Adrenal gland (tissue), 12 donors: Measurements from ENCODE around the gene ASS1. TPM values are rescaled to one million over a fixed set of nuclear protein-coding genes. Genes with fewer than 3 reads are reported as not detected.

Source experiments
- DNase-seq, 7 donors: peaks; one replicate each; pipeline ENCODE4 v3.0.0-alpha.2; 2019 to 2020
- H3K27ac ChIP-seq, 5 donors: fragments of 200-600 bp; sonication (generic) in 4 of 5; 1 replicate in 3 of 5; 2 replicates in 2 of 5; pipeline versions ENCODE4 v1.5.1 to v1.8.0; 2016 to 2020; ENCODE audit warnings: mild to moderate bottlenecking in 1 of 5
- H3K27me3 ChIP-seq: fragments of 200-600 bp; 2 replicates; pipeline ENCODE4 v1.8.0; 2021
- H3K36me3 ChIP-seq, 2 donors: fragments of 200-600 bp; replicated peaks in 1 of 2; 1 replicate in 1 of 2; 2 replicates in 1 of 2; pipeline versions ENCODE4 v1.5.1 to v1.8.0; 2018 to 2022
- H3K4me1 ChIP-seq, 2 donors: fragments of 200-600 bp; replicated peaks in 1 of 2; 1 replicate in 1 of 2; 2 replicates in 1 of 2; pipeline versions ENCODE4 v1.5.1 to v1.8.0; 2018 to 2021
- H3K4me3 ChIP-seq, 4 donors: fragments of 200-600 bp; sonication (generic) in 3 of 4; one replicate each; pipeline ENCODE4 v1.5.1; 2016 to 2018
- H3K9me3 ChIP-seq, 3 donors: fragments of 200-600 bp; sonication (generic) in 1 of 3; replicated peaks in 1 of 3; 1 replicate in 2 of 3; 2 replicates in 1 of 3; pipeline versions ENCODE4 v1.5.1 to v1.8.0; 2016 to 2021
- CTCF ChIP-seq, 6 experiments: fragments of 450-650 bp in 4 of 6; fragments of 200-600 bp in 2 of 6; sonication (generic) in 1 of 6; IDR thresholded peaks; 1 replicate in 5 of 6; 2 replicates in 1 of 6; pipeline versions ENCODE4 v1.5.1 to v1.8.0; 2016 to 2021; ENCODE audit warnings: antibody characterized with exemption in 6 of 6, mild to moderate bottlenecking in 2 of 6, moderate library complexity in 1 of 6
- POLR2A ChIP-seq, 2 donors: fragments of 450-650 bp; IDR thresholded peaks; one replicate each; pipeline ENCODE4 v1.6.1; 2017; ENCODE audit warnings: antibody characterized with exemption in 2 of 2, mild to moderate bottlenecking in 2 of 2, moderate library complexity in 1 of 2
- WGBS, 4 donors: extraction: QIAGEN DNeasy Blood & Tissue Kit in 2 of 4; methylation state at CpG; one replicate each; pipeline versions ENCODE4 v1.1.5 to v1.1.7; 2013 to 2017; 5-methylcytosine and 5-hydroxymethylcytosine counted together
- intact Hi-C, 2 donors: fragments of 100-400 bp; cut with DNase I; formaldehyde crosslinking; loops; one replicate each; pipeline versions ENCODE4 v1.14.1 to v1.15.0; 2022 to 2023
- polyA plus RNA-seq, 3 donors: library from polyadenylated mRNA; stranded (reverse); fragments of 200-250 nt in 2 of 3; fragments of 350-450 nt in 1 of 3; fragmentation: Illumina TruSeq in 1 of 3; extraction: RNeasy Lipid Tissue Mini Kit (QIAGEN cat#74804) in 1 of 3; gene quantifications; one replicate each; pipeline ENCODE4 v1.2.3, GENCODE V29; 2013 to 2014
- total RNA-seq, 9 donors: library from RNA; depleted of rRNA in 4 of 9; stranded (reverse); fragments of >200 nt in 4 of 9; fragments of 120-200 nt in 1 of 9; fragmentation: NEBNext Ultra II Directional in 1 of 9; extraction: Animal tissue kit (Norgen Biotek cat#: 25700) in 1 of 9; gene quantifications; one replicate each; pipeline versions ENCODE4 v1.1.0 to v1.2.4, GENCODE V29; 2013 to 2023
- donor health status: healthy with polysubstance abuse.
- donor health status: Bipolar disorder and iron deficiency.
- donor health status: DM: yes; HTN: yes; CAD: no.
- donor health status: DM: no; HTN: no; CAD: no.
- donor health status: DM: no; HTN: no; CAD: no.
- donor health status: DM: yes; HTN: yes; CAD: no.

ASS1 gene
- total and polyA plus RNA-seq, 12 donors = 11.3 to 438 (median 232) TPM

GRCh38 chr9:130466537-130467217 is 21.9 kb downstream of the ASS1 start:
- H3K36me3 ChIP-seq = peaks cover 0 to 9% of the 10 kb centered on the region in 2 donors
- intact Hi-C loops = no loop called here

GRCh38 chr9:130467316-130467715 is 22.6 kb downstream of the ASS1 start:
- H3K27me3 ChIP-seq = no peaks in the 10 kb centered on the region
- no peaks in the 10 kb centered on the region for H3K4me1 ChIP-seq
- TF ChIP-seq POLR2A (IDR thresholded peaks at IDR 0.05) (no peak), CTCF (IDR thresholded peaks at IDR 0.05) (no peak)
- H3K27ac ChIP-seq = no peak overlapping the region
- intact Hi-C loops = no loop called here
- no peaks in the 10 kb centered on the region for H3K9me3 ChIP-seq
- no peak overlapping the region for H3K4me3 ChIP-seq
- DNase-seq = no peak
- peaks cover 0 to 9% of the 10 kb centered on the region in 2 donors for H3K36me3 ChIP-seq
- 57 to 73% (median 64%) methylated on average over 11 to 13 of the region's 13 CpGs for WGBS, 4 donors

More at GRCh38 chr9:130466537-130467217, 21.9 kb downstream of the ASS1 start:
- Histone ChIP-seq H3K27ac (no peak overlapping the region), H3K4me1 (no peaks in the 10 kb centered on the region), H3K4me3 (no peak overlapping the region), H3K9me3 (no peaks in the 10 kb centered on the region), H3K27me3 (no peaks in the 10 kb centered on the region)
- TF ChIP-seq CTCF (IDR thresholded peaks at IDR 0.05) = no peak
- TF ChIP-seq POLR2A (IDR thresholded peaks at IDR 0.05) = no peak
- DNase-seq = no peak
- 74 to 93% (median 85%) methylated on average over 7 to 20 of the region's 20 CpGs for WGBS, 4 donors

DNA sequence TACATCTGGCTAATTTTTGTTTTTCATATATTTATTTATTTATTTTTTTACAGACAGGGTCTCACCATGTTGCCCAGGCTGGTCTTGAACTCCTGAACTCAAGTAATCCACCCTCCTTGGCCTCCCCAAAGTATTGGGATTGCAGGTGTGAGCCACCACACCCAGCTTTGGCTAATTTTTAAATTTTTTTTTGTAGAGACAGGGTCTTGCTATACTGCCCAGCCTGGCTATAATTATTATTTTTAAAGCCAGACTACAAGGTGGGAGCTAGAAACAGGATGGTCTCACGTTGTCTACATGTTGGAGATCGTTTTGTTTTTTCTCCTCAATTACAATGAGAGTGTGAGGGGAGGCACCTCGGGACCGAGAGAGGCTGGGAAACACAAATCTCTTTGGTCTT is 23.8 kb downstream of the ASS1 start:
- Histone ChIP-seq H3K36me3 (peaks cover 0 to 9% of the 10 kb centered on the region in 2 donors), H3K27me3 (no peaks in the 10 kb centered on the region)
- WGBS, 4 donors = 62 to 75% (median 74%) methylated on average over 4 of the region's 4 CpGs

DNA sequence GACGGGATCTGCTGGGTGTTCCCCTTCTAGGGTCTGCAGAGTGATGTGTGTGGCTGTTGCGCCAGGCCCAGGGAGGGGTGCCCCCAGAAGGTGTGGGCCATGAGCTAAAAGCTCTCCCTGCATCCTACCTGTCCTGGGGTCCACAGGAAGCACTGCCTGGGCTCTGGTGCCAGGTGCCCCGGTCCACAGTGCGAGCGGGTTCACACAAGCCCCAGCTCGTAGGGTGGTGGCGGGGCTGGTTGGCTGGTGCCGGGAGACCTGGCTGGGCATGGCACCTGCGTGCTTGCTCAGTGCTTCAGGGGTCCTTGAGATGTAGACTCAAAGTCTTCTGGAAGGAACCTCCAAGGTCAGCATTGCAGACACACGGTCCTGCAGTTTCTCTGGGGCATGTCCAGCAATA is 25.5 kb downstream of the ASS1 start:
- WGBS, 4 donors = 71 to 90% (median 87%) methylated on average over 3 to 10 of the region's 10 CpGs; no CpG with 5 or more reads in 1 of the 4 donors
- Histone ChIP-seq H3K27me3 (no peaks in the 10 kb centered on the region), H3K27ac (no peak overlapping the region), H3K36me3 (peaks cover 0 to 9% of the 10 kb centered on the region in 2 donors), H3K4me1 (no peaks in the 10 kb centered on the region), H3K4me3 (no peak overlapping the region), H3K9me3 (no peaks in the 10 kb centered on the region)
- TF ChIP-seq CTCF (IDR thresholded peaks at IDR 0.05) = no peak
- no peak for TF ChIP-seq POLR2A (IDR thresholded peaks at IDR 0.05)
- DNase-seq = no peak
- intact Hi-C loops = no loop called here

More for the DNA sequence above, 23.8 kb downstream of the ASS1 start:
- TF ChIP-seq POLR2A (IDR thresholded peaks at IDR 0.05) (no peak), CTCF (IDR thresholded peaks at IDR 0.05) (no peak)
- no peak for DNase-seq
- no peak overlapping the region for H3K27ac ChIP-seq
- no peaks in the 10 kb centered on the region for H3K4me1 ChIP-seq
- no peak overlapping the region for H3K4me3 ChIP-seq
- H3K9me3 ChIP-seq = no peaks in the 10 kb centered on the region
- intact Hi-C loops = no loop called here
